ENCODE measurements around the gene KLF7. TPM values are rescaled to one million over a fixed set of nuclear protein-coding genes. Genes with fewer than 3 reads are reported as not detected.

KLF7 gene
- total and polyA plus RNA-seq, 9 of the 15 experiments (the other 6 are each of a cell fraction or from before 2014, with no cell fraction given), result 0.04 to 0.54 (median 0.07) TPM

DNA sequence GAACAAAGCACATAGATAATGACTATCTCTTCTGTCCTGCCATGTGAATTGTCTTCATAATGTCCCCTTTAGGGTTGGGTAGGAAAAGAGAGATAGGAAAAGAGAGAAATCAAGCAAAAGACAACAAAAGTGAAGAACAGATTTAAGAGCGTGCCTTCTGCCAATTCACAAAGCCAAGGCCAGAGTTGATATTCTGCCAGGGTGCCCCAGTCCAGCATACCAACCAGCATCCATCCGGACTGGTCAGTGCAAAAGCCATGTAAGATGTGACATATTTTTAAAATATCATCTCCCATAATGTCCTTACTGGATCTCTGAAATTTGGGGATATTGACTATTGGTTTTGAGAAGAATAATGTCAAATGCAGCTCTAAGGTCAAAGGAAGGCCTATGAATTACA, 35.7 kb upstream of the KLF7 start:
- Histone ChIP-seq H3K9me1 (ENCODE audit: control insufficient read depth, insufficient read depth, low read length) (no peaks in the 10 kb centered on the region), H3K9ac (ENCODE audit: insufficient read depth in 1 of 2, low read depth in 2 of 2, low read length in 2 of 2) (no peak overlapping the region), H3K4me2 (ENCODE audit: insufficient read depth, low read length) (no peak overlapping the region), H3K27ac (ENCODE audit: extremely low read depth, low read depth, low read length) (no peak overlapping the region), H3K36me3 (ENCODE audit: control insufficient read depth, insufficient read depth, low read length) (no peaks in the 10 kb centered on the region), H3K27me3 (ENCODE audit: control insufficient read depth in 2 of 2, insufficient read depth in 2 of 2, low read length in 2 of 2) (no peaks in the 10 kb centered on the region), H3K9me3 (replicated peaks; ENCODE audit: control insufficient read depth, insufficient read depth, low read depth, low read length) (no peaks in the 10 kb centered on the region), H2AFZ (ENCODE audit: low read depth, low read length) (no peak overlapping the region), H3K79me2 (ENCODE audit: control insufficient read depth, insufficient read depth, low read length) (no peaks in the 10 kb centered on the region), H4K20me1 (replicated peaks; ENCODE audit: control insufficient read depth, insufficient read depth, low read length) (no peaks in the 10 kb centered on the region), H3K4me3 (no peak overlapping the region), H3K4me1 (replicated peaks in 1 of 2; ENCODE audit: control insufficient read depth in 2 of 2, insufficient read depth in 2 of 2, low read length in 2 of 2) (no peaks in the 10 kb centered on the region)
- ChIA-PET POLR2A (no interaction called here), CTCF (ENCODE audit: low intra/inter-chr PET ratio) (no interaction called here)
- WGBS (ENCODE audit: insufficient coverage, low coverage, missing lambda C conversion rate), result 9% methylated on average over 2 of the region's 2 CpGs
- FAIRE-seq, result no peak
- TF ChIP-seq SNRNP70 (optimal IDR thresholded peaks at IDR 0.05; ENCODE audit: low read depth, low read length) (no peak), ZNF12 (CRISPR knock-in tag; IDR thresholded peaks at IDR 0.05) (no peak), ZSCAN32 (CRISPR knock-in tag; IDR thresholded peaks at IDR 0.05) (no peak), CHD1 (IDR thresholded peaks at IDR 0.05; ENCODE audit: low read length) (no peak), GTF2A2 (tag; IDR thresholded peaks at IDR 0.05) (no peak), PTTG1 (tag; IDR thresholded peaks at IDR 0.05; ENCODE audit: low read depth) (no peak), KLF6 (CRISPR knock-in tag; IDR thresholded peaks at IDR 0.05; ENCODE audit: borderline replicate concordance) (no peak), SMAD2 (IDR thresholded peaks at IDR 0.05; ENCODE audit: low read depth, low read length) (no peak), CBX2 (IDR thresholded peaks at IDR 0.05; ENCODE audit: insufficient read depth, low read length, poor library complexity, severe bottlenecking) (no peak)
- TF ChIP-seq, protein P1, sequence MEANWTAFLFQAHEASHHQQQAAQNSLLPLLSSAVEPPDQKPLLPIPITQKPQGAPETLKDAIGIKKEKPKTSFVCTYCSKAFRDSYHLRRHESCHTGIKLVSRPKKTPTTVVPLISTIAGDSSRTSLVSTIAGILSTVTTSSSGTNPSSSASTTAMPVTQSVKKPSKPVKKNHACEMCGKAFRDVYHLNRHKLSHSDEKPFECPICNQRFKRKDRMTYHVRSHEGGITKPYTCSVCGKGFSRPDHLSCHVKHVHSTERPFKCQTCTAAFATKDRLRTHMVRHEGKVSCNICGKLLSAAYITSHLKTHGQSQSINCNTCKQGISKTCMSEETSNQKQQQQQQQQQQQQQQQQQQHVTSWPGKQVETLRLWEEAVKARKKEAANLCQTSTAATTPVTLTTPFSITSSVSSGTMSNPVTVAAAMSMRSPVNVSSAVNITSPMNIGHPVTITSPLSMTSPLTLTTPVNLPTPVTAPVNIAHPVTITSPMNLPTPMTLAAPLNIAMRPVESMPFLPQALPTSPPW (CRISPR knock-in tag; IDR thresholded peaks at IDR 0.05), result no peak
- TF ChIP-seq, protein P2, sequence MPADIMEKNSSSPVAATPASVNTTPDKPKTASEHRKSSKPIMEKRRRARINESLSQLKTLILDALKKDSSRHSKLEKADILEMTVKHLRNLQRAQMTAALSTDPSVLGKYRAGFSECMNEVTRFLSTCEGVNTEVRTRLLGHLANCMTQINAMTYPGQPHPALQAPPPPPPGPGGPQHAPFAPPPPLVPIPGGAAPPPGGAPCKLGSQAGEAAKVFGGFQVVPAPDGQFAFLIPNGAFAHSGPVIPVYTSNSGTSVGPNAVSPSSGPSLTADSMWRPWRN (IDR thresholded peaks at IDR 0.05; ENCODE audit: low read depth), result no peak
- TF ChIP-seq, protein P3, sequence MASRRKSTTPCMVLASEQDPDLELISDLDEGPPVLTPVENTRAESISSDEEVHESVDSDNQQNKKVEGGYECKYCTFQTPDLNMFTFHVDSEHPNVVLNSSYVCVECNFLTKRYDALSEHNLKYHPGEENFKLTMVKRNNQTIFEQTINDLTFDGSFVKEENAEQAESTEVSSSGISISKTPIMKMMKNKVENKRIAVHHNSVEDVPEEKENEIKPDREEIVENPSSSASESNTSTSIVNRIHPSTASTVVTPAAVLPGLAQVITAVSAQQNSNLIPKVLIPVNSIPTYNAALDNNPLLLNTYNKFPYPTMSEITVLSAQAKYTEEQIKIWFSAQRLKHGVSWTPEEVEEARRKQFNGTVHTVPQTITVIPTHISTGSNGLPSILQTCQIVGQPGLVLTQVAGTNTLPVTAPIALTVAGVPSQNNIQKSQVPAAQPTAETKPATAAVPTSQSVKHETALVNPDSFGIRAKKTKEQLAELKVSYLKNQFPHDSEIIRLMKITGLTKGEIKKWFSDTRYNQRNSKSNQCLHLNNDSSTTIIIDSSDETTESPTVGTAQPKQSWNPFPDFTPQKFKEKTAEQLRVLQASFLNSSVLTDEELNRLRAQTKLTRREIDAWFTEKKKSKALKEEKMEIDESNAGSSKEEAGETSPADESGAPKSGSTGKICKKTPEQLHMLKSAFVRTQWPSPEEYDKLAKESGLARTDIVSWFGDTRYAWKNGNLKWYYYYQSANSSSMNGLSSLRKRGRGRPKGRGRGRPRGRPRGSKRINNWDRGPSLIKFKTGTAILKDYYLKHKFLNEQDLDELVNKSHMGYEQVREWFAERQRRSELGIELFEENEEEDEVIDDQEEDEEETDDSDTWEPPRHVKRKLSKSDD (conservative IDR thresholded peaks at IDR 0.05; ENCODE audit: low read length), result no peak
- BruUV-seq (replicated peaks), result no TSS peak
- no peak for DNase-seq (ENCODE audit: extremely low read depth in 1 of 4, low spot score in 3 of 4)
- in situ Hi-C loops (cut with MboI), result no loop called here
- intact Hi-C loops (cut with micrococcal nuclease), result no loop called here
- ATAC-seq, result no peak
